Activated T-cell treated with anti-CD3 and anti-CD28 coated beads, Interleukin-2, amount 50 U/mL, for 48 hours (primary cell): ENCODE data around the gene MYZAP.

Experiments
- DNase-seq, 2 experiments: peaks; one replicate each; pipeline ENCODE4 v3.0.0-alpha.2; 2020

MYZAP gene

DNA sequence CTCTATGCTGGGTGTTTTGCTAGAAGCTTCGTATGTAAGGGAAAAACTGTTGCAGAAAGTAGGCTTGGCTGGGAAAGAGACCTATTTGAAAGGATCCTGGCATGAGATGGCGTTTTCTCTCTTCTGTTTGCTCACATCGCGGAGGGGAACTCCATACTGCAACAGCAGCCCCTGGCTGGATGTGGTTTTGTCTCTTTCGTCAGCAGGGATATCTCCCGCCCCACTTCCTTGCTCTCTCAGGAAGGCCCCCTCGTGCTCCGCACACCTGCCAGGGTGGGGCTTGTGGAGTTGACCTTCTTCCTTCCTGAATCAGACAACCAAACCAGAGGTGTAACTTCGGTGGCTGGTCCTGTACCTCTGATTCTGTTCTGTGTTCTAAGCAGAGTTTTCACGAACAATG, 26.4 kb upstream of the MYZAP start:
- DNase-seq, result peak; percentile 35

DNA sequence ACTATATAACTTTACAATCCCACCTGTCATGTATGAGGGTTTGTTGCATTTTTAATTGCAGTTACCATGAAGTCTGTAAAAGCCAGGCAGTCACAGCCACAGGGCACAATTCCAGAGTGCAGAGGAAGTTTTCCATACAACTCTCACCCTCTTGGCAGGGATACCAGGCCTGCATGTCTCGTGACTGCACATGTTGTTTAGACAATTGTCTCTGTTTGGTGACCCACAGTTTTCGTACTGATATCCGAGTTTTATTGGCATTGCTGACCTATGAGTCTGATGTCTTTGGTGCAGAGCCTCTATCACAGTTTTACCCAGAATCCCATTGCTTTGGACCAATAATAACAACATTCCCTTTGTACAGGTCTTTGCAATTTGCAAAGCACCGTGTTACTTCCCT, 24.9 kb upstream of the MYZAP start:
- no peak for DNase-seq

DNA sequence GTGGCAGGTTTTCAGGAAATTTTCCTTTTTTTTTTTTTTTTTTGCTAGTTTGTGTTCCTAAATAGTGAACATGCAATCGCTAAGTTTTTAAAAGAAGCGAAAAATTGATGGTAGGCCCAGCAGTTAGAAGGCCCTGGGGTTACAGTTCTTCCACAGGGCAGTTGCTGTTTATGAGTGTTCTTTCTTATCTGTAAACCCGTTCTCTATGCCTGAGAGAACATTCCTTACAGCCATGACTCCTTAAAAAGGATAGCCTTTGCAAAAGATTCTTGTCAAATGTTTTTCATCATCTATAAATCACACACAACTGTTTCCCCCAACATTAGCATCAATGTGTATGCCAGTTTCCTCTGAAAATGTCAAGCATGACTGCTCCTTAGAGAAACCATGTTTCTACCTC, 23.8 kb upstream of the MYZAP start:
- no peak for DNase-seq

DNA sequence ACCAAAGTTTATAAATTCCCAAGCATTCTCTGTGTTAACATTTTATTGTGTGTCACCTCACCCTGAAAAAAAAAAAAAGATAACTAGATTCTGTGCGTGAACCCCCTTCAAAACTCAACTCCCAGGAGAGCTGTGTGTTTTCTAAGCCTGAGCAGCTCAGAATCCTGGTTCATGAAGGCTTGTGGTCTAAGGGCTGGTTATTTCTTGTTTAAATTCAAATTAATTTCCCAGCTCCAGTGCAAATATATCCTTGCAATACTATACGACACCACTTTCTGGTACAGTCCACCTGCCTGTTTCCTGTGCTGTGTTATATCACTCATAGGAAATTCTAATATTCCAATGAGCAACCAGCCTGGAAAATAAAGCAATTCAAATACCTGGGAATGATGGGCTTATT, 23.4 kb upstream of the MYZAP start:
- DNase-seq, result no peak

DNA sequence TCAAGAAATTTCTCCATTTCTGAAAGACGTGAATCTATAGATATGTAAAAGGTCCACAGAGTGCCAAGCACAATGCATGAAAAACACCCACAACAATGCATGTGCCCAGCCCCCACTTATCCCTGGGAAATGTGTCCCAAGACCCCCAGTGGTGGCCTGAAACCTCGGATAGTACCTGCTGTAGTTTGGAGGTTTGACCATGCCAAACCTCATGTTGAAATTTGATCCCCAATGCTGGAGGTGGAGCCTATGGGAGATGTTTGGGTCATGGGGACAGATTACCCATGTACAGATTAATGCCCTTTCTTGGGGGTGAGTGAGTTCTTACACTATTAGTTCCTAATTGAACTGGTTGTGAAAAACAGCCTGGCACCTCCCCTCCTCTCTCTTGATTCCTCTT, 21.4 kb upstream of the MYZAP start:
- no peak for DNase-seq

DNA sequence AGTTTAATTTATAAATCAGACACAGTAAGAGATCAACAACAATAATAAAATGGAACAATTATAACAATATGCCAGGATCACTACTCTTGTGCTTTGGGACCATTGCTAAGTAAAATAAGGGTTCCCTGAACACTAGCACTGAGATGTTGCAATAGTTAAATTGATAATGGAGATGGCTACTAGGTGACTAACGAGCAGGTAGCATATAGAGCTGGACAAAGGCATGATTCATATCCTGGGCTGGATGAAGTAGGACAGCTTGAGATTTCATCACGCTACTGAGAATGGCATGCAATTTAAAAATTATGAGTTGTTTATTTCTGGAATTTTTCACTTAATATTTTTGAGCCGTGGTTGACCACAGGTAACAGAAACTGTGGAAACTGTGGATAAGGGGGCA, 20.7 kb upstream of the MYZAP start:
- no peak for DNase-seq

DNA sequence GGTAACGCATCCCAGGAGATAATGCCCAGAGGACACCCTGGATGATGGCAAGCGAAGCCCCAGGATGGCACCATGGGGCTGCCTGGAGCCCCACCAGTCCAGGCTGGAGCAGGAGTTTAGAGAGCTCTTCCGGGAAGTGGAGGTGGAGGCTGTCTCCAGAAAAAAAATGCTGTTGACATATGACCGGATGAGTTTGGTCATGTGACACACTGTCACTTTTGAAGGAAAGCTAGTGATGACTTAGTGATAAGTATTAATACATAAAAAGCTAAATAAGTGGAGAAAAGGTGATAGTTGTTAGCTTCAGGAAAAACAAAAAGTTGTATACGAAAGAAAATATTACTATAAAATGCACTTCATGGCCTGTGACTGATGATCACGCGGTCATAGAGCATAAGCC, 20.0 kb upstream of the MYZAP start:
- DNase-seq, result no peak

DNA sequence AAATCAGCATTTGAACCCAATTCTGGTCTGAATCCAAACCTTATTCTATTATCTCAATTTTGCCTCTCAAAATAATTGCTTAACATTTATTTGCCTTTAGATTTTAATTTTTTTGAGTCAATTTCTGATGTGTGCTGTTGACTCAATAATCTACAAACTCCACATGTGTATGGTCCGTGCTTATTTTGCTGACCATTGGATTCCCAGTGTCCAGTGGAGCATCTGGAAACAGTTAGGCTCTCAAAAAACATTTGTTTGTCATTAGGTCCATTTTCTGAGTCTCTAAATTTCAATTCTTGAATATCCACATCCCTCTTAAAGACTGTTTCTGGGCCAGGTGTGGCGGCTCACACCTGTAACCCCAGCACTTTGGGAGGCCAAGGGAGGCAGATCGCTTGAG, 19.2 kb upstream of the MYZAP start:
- DNase-seq, result no peak

DNA sequence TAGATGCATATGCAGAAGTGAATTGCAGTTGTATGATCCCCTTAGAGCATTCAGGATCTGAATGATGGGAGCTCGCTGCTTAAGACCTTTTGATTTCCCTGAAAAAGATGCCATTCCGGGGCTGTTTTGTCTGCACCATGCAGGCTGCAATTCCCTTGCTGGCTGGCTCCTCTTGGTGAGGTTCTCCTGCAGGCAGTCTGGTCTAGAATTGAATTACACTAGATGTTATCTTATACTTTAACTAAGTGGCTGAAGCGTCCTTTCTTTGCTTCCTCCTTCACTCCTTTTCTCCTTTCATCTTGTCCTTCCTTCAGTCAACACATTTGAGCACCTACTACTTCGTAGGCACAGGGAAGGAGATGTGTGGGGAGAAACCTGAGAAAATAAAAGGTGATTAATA, 18.6 kb upstream of the MYZAP start:
- no peak for DNase-seq

DNA sequence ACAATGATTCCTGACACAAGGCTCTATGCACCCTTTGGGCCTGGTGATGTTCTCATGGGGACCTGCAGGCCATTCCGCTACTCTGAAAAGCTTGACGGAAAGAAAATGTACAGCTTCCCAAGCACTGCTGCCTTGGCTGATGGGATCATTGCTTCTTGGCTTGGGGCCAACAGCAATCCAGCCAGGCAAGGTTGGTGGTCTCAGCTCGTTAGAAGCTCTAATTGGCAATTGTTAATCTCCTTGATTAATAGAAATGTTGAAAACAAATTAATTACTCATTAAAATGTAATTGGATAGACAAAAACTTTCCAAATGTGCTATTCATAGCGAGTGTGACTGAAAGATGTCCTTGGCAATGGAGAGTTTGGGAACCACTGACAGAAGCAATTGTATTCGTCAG, 16.3 kb upstream of the MYZAP start:
- DNase-seq, result no peak

DNA sequence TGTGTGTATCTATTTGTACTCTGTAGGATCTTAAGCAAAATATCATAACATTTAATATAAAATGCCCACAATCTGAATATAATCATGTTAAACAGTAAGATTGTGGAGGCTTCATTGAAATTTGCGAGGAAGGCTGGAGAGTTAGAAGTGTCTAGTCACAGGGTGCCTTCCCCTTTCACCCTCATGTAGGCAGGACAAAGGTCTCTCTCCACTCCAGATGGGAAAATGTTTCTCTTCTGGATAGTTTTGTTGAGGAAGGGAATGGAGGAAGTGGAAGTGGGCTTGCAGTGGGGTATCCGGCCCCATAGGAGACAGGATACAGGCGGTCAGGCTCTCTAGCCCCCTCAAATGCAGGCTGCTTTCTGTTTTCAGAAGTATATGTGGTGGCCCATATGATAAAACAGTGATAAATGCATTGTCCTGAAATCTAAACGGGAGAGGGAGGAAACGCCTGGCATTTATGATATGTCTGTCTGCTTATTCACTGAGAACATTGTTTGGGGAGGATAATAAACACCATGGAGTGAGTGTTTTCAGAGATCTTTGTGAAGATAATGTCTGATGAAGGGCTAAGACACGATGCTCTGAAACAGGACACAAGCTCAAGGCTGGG, 13.3 kb upstream of the MYZAP start:
- no peak for DNase-seq

DNA sequence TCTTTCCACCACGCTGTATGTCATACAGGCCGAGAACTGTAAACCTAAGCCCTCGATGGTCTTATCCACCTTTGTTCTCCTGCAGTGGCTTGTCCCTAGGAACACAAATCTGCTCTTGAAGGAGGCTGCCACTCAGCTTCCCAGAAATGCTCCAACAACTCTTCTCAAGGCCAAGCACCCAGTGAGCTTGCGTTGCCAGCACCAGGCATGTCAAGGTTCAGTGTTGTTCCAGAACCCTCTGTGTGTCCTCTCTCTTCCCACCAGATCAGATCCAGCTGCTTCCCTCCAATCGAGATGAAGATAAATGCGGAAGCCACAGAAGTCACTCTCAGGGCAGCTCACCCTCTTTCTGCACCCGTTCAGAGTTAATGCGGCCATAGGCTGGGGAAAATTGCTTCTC, 11.3 kb upstream of the MYZAP start:
- DNase-seq, result no peak

DNA sequence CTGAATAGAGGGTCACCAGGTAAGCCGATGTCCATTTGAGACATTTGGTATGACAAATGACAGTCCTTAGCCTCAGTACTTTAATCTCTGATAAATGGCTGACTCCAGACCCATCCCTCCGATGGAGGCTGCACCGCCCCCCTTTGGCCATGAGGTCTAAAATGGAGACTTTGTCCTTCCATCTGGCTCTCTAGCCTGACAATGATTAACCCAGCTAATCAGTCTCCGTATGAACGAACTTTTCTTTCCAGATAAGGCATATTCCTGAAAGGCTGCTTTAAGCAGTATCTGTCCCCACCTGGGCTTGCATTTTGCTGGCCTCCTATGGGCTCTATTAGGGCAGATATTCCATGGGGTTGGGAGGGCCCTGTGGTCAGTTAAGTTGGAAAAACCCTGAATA, 10.8 kb upstream of the MYZAP start:
- no peak for DNase-seq

DNA sequence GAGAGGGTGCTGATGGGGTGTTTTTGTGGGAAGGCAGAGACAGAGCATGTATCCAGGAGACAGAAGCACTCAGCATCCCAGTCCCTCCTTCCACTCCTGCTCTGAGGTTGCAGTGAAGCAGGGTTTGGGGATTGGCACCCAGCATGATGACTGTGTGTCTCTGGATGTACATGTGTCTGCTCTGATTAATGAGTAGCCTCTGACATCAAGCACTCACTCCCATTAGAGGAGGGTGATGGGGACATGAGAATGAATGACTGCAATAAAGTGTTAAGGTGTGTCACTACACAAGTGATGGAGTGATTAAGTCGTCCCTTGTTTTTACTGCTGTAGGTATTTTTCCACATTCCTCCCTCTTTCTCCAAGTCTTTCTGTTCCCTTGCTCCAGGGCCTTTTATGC, 9.6 kb upstream of the MYZAP start:
- DNase-seq, result no peak

DNA sequence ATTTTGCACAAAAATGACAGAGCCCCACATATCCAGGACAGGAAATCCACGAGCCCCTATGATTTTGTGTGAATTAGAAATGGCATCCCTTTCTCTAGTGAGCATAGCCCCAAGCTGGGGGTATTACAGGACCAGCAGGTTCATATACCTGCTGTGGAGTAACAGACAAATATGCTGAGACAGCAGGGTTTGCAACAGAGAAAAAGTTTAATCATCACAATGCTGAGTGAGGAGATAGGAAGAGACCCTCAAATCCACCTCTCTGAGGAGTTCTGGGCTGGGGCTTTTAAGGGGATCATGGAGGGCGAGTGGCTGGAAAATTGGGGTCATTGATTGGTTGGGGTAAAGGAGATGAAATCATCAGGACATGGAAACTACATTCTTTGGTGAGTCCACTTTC, 8.4 kb upstream of the MYZAP start:
- no peak for DNase-seq

DNA sequence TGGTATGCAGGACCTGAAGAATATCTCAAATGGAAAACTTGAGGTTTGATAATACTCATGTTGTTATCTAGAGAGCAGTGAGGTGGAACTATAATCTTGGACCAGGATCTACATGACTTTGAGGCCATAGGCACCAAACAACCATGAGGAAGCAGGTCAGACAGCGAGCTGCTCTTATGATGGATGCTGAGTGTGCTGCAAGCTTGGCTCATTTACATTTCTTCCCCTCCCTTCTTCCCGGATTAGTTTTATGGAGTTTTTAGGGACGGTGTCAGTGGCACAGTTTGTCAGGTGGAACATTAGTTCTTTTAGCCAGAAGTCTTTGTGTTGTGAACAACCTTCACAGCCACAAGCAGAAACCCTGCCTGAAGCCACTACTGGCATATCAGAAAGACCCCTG, 8.0 kb upstream of the MYZAP start:
- DNase-seq, result no peak

DNA sequence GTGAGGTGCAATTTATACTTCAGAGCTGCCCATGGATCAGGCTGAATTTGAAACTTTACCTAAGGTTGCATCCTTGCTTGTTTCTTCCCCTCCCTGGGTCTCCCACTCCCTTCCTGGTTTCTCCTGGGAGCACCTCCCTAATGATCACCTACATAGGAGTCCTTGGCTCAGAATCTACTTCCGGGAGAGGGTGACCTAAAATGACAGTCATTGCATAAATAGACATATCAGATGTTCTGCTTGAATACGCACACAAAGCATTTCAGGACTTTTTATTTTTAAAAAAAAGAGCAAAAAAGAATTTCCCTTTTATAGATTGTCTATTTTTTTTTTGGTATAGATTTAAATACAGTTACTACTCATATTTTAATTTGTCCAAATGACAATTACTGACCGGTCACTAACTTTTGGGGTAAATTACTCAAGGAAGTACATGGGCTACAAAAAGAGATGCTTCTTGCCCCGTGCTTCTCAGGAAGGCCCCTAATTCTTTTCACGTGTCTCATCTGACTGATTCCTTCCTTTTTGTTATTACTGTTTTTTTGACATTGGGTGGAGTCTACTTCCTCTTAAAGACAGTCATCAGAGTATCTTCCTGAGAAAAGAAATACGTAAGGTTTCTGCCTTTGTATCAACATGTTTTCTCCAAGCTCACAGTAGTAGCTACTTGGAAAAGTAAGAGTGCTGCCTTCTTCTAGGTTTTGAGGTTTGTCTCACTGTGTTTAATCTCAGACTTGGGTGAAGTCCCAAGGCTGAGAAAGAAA, 4.9 kb upstream of the MYZAP start:
- DNase-seq, result no peak

DNA sequence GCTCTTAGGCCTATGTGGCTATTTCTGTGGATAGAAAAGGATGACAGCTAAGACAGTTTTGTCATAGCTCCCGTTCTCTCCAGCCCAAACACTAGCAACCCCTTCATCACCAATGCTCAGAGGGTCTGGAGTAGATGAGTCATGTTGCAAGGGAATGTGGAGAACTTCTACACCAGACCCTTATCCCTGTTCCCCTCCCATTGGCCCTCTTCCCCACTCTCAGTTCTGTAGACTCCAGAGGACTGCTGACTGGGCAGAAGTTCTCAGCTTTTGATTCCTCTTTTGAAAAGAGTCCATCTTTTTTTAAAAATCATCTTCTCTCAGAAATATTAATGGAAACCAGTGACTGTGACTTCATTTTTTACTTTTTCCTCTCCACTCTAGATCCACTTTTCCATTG, 2.4 kb upstream of the MYZAP start:
- DNase-seq, result no peak

DNA sequence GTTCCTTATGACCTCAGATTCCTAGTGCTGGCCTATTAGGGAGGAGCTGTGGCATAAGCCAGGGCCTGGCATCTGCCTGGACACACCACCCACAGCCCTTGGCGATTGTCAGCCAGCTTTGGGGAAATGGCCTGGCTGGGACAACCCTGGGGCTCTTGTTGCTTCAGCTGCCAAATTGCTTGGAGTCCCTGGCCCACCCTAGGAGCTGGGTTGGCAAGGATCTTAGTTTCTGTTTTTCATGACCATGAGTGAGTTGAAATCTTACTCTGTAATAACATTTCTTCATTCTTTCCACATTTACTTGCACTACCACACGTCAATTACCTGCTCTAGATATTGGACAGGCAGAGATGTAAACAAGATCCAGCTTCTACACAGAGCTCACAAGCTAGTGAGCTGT, 1.9 kb upstream of the MYZAP start:
- no peak for DNase-seq

DNA sequence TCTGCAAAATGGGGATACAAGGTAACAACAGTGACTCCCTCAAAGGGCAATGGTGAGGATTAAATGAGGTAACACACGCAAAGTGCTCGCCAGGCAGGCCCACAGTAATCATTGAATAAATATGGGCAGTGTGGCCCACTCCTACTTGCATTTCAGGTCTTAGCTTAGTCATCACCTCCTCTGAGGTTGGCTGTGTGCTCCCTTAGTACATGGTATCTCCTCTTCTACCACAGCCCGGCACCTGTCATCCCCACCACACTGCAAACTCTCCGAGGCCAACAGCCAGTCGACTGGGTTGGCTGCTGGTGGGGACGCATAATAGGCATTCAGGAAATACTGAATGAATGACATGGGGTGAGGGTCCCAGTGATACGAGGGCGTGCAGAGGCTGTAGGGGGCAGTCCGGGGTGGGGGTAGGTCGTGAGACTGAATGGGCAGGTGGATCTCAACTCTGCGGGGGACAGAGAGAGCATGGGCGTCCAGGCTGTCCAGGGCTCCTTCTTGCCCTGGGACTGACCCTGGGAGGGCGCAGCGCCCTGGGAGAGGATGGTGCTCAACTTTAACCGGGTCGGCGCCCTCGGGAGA, 375 bp upstream of the MYZAP start:
- peak; percentile 26 to 32 for DNase-seq

DNA sequence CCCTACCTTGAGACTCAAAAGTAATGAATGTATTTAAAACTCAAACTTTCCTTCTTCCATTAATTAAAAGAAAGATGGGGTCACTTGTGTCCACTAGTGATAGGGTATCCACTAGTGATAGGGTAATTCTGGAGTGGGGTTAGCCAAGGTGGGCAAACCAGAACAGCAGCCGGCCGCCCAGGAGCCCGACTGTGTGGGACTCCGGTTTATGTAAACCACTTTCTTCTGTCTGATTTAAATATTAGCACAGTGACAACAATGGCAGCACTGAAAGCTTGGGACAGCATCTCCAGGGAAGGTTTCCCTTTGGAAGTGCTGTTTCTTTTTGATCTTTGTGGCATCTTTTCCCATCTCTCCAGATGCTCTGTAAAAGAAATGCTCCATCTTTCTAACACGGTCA, 722 bp downstream of the MYZAP start:
- no peak for DNase-seq

DNA sequence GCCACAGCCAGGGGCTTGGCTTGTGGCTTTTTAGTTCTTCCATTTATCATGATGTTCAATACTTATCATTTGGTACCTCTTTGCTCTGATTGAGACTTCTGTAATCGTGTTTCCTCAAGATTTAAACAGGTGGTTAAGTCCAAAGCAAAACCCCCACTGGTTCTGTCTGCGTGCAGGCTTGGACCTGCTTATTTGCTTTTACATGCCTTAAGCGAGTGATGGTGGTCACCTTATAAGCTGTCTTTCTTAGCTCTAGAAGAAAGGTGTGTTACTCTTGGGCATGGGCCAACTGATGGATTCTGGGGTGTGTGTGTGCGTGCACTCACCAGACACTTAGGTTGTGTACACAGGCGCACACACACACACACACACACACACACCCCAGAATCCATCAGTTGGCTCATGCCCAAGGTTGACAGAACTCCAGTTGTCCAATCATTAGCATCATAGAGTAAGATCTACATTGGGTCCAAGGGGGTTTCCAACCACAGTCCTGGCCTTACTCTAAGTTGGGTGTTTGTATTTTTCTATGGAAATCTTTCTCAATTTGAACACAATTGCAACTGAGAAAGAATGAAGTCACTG, 1.2 kb downstream of the MYZAP start:
- DNase-seq, result no peak

DNA sequence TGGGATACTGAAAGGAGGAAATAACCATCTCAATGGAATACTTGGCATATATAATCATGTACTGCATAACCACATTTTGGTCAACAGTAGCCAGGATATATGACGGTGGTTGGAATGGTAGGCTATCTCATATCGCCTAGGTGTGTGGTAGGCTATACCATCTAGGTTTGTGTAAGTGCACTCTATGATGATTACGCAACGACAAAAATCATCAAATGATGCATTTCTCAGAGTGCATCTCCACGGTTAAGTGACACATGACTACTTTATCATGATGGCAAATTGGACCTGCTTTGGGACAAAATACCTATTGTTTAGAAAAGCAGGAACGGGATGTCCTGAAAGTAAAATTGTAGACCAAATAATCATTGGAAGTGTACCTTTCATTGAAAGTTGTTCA, 2.8 kb downstream of the MYZAP start:
- no peak for DNase-seq
